Endothelial cell of umbilical vein (primary cell): ENCODE results near the gene PLPP7.

Source experiments
- EZH2 ChIP-seq: IDR thresholded peaks from 2 replicates; pipeline ENCODE4 v1.6.1; 2012; ENCODE audit warnings: borderline replicate concordance, low read depth, mild to moderate bottlenecking, moderate library complexity, low read length, inconsistent platforms; ENCODE audit not compliant: severe bottlenecking
- FOS ChIP-seq: IDR thresholded peaks from 2 replicates; pipeline ENCODE4 v1.6.1; 2011; ENCODE audit warnings: mild to moderate bottlenecking, low read length, moderate library complexity, borderline replicate concordance; ENCODE audit not compliant: insufficient read depth
- GATA2 ChIP-seq: IDR thresholded peaks from 2 replicates; pipeline ENCODE4 v1.7.0; 2011; ENCODE audit warnings: low read depth, mild to moderate bottlenecking, moderate library complexity, mixed read lengths, low read length; ENCODE audit not compliant: insufficient read length, insufficient read depth
- MAX ChIP-seq: IDR thresholded peaks from 2 replicates; pipeline ENCODE4 v1.6.1; 2011; ENCODE audit not compliant: insufficient read depth, insufficient read length
- POLR2A ChIP-seq: IDR thresholded peaks from 2 replicates; pipeline ENCODE4 v1.6.1; 2012; ENCODE audit warnings: low read depth, mild to moderate bottlenecking, control low read depth, low read length
- POLR2AphosphoS5 ChIP-seq: IDR thresholded peaks from 2 replicates; pipeline ENCODE4 v1.6.1; 2012; ENCODE audit warnings: low read depth, mild to moderate bottlenecking, control low read depth, low read length, moderate library complexity; ENCODE audit not compliant: insufficient read depth
- TF ChIP-seq, protein P1 (sequence below), 2 donors: IDR thresholded peaks; 1 replicate in 1 of 2; 2 replicates in 1 of 2; pipeline ENCODE4 v1.5.1; 2011; ENCODE audit warnings: low read length in 2 of 2, mild to moderate bottlenecking in 2 of 2, moderate library complexity in 2 of 2, control low read depth in 1 of 2, inconsistent platforms in 1 of 2, low read depth in 1 of 2; ENCODE audit not compliant: insufficient read depth in 1 of 2; ENCODE audit errors: extremely low read depth in 1 of 2

GRCh38 chr9:131258186-131258585 lies 31.3 kb upstream of the PLPP7 start:
- TF ChIP-seq GATA2 (no peak), EZH2 (no peak), FOS (no peak), MAX (no peak), POLR2A (no peak), POLR2AphosphoS5 (no peak)
- TF ChIP-seq, protein P1, sequence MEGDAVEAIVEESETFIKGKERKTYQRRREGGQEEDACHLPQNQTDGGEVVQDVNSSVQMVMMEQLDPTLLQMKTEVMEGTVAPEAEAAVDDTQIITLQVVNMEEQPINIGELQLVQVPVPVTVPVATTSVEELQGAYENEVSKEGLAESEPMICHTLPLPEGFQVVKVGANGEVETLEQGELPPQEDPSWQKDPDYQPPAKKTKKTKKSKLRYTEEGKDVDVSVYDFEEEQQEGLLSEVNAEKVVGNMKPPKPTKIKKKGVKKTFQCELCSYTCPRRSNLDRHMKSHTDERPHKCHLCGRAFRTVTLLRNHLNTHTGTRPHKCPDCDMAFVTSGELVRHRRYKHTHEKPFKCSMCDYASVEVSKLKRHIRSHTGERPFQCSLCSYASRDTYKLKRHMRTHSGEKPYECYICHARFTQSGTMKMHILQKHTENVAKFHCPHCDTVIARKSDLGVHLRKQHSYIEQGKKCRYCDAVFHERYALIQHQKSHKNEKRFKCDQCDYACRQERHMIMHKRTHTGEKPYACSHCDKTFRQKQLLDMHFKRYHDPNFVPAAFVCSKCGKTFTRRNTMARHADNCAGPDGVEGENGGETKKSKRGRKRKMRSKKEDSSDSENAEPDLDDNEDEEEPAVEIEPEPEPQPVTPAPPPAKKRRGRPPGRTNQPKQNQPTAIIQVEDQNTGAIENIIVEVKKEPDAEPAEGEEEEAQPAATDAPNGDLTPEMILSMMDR (IDR thresholded peaks at IDR 0.05; ENCODE audit: extremely low read depth in 1 of 2, insufficient read depth in 1 of 2, low read depth in 1 of 2, low read length in 2 of 2) = no peak
